GM19324 (cell line): ENCODE data around the gene ADAMTS9.

Experiments
- ATAC-seq: cut with Tn5 transposase; IDR thresholded peaks from one replicate; pipeline ENCODE4 v1.9.1; 2021; ENCODE audit warnings: mild to moderate bottlenecking, moderate library complexity; ENCODE audit not compliant: unreplicated experiment, low FRiP score

The ADAMTS9 gene

DNA sequence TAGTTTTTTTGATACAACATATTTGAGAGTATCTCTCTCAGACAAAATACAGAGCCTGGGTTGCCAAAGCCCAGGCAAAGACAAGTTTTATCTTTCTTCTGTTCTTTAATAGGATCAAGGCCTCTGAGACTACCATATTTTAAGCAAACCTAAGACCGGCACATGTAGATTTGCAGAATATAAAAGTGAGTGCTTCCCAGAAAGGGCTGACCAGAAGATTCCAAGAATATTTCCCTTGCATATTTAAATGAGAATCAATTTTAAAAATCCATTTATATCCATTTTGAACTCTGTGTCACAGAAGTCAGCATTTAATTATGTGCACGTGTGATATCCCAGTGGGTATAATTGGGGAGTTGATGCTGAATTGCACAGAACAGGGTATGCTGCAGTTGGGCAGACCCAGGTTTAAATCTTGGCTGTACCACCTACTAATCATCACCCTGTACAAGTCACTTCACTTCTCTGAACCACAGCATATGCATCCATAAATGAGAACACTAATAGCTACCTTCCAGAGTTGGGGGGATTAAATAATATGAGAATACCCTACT, 191.9 kb downstream of the ADAMTS9 start:
- no peak for ATAC-seq

DNA sequence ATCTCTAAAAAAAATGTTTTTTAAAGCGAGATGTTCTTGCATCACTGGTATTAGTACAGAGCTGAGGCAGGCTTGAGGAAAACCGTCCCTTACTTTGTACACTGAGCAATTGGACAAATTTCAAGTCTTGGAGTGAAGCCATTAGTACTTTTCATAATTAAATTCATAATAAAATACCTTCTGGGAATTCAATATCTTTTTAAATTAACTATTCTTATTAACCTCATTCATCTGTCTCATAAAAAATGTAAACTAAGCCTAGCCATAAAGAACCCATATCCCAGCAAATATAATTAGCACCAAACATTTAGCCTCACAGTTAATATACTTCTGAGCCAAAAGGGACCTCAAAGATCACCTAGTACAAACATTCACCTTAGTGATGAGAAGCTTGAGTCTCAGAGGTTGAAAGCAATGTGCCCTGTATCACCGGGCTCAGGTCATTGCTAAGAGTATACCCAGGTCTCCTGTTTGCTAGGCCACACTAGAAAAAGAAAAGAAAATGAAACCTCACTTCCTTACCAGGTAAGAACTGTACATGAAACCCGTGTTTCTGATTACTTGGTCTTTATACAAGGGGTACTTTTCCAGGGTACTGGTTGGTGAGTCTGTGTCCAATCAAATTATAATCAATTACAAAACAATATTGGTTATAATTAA, 192.5 kb downstream of the ADAMTS9 start:
- no peak for ATAC-seq

DNA sequence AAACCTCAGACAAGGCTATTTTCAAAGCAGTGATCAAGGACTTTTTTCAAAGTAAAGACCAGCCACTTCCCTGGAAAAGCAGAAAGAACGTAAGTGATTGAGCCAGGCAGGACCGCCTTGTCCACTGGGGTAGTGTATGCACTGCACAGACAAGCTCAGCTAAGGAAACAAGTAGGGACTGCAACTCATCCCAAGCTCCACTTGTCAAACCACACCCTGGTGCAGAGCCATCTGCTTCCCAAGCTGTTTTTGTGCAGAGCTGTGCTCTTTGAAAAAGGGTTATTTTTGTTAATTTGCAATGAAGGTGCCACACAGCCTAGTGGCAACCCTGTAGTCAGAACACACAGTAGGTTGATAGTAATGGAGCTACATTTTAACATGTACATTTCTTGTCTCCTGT, 193.3 kb downstream of the ADAMTS9 start:
- no peak for ATAC-seq

DNA sequence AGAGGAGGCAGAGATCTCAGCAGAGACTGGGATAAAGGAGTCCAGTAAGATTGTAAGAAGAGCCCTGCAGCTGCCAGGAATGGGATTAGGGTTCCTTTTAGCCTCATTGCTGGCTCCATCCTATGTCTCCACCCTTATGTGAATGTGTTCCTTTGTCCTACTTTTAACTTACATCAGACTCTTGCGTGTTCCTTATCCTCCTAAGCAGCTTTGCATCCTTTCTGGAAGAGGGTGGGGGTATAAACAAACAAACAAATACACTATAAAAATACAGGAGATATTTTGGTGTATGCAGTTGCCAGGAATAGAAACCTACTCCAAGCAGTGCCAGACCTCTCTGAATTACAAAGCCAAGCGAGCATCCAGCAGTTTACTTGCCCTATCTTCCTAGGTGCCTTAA, 194.7 kb downstream of the ADAMTS9 start:
- no peak for ATAC-seq

DNA sequence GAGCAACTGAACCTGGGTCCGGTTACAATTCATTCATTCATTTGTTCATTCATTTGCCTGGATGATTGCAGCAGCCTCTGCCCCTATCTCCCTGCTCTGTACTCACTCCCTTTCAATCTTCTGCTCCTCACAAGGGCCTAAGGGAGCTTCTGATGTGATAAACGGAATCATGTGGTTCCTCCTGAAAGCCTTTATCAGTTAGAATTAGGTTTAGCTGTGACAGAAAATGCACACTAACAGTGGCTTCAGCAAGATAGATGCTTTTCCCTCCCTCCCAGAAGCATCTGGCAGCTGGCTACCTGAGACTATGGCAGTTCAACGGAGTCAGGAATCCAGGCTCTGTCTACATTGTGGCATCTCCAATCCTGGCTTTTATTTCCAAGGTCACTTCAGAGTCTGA, 196.0 kb downstream of the ADAMTS9 start:
- no peak for ATAC-seq

DNA sequence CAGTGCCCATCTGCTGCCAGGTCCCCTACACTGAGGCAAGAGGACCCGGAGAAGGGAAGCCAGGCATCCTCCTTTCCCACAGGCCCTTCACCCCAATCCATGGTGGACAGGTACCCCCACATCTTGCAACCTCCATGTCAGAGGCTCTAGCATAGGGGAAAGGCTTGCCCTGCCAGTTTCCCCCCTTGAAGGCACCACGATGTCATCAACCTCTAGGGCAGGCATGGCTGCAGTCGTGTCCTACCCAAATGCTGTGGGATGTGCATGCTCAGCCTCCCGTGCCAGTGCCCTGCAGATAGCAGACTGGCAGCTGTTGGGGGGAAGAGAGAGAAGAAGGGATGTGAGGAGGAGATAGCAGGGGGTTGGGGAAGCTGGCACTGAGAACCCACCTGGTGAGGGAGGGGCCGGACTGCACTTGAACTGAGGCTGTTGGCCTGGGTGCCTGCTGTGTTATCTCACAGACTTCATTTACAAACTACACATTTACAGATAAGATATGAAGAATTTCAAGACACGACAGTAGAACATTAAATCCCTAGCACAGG, 197.5 kb downstream of the ADAMTS9 start:
- no peak for ATAC-seq

DNA sequence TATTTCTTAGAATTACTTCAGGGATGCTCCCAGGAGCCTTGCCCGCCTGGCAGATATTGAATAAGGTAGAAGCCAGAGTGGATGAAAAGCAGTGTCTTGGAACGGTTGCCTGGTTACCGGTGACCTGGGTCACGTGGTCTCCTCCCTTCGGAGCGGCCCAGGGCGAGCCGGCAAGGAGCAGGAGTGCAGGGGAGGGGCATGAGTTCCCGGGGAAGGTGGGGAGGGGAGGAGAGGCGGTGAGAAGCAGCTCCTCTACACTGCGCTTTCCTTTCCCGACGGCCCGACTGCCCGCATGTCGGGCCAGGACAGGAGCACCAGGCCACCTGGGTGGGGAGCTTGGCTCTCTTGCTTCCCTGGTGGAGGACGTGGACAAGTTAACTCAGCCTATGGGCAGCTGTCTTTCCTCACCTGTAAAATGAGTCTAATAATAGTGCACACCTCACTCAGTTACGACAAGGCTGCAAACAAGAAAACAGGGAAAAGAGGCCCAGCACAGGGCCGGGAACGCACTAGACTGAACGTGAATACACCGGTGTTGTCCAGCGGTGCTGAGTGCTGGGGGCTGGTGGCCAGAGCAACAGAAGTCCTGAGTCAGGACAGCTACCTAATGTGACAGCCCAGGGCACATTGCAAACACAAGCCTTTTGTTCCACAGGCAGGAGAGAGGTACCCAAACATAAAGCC, 198.3 kb downstream of the ADAMTS9 start:
- ATAC-seq, result no peak

DNA sequence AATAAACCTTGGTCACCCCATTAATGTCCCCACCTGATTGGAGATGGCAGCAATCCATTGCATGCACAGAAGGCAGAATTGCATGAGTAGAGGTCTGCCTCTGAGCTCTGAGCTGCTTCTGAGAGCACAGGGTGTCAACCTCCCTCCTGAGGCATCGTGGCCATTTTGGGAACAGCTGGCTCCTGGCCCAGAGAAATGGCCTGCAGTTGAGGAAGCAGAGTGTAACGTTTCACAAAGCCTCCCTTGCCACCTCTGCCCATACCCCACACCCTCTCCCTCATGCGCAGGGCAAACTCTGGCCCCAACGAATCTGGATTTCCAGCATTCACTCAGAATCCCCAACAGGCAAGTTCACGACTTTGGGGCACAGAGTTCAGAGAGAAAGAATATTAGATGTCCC, 198.9 kb downstream of the ADAMTS9 start:
- ATAC-seq, result no peak

DNA sequence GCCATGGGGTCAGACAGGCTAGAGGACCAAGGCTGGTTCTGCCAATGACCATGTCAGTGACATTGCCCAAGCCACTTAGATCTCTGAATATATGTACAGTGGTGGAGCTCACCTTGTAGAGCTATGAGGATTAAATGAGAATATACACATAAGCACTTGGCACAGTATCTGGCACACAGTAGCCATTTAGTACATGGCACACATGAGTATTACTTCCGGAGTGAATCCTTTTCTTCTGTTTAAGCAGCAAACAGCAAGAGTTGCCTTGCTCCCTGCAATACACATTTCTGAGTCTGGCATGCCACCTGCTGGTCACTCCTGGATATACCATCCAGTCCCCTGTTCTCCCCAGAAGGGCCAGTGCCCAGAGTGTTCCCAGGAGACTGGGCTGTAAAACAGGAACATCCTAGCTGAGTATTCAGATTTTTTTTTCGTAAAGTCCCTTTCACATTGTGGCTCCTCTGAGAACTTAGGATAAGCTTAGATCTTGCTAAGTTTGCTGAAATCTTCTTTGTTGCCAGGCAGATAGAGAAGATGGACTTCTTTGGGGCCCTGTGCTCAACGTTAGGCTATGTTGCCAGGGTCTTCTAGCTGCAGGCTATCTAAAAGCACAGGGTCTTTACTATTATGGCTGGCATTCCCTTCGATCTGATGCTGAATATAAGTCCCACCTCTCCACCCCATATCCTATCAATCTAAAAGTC, 203.4 kb downstream of the ADAMTS9 start:
- ATAC-seq, result peak; percentile 92

DNA sequence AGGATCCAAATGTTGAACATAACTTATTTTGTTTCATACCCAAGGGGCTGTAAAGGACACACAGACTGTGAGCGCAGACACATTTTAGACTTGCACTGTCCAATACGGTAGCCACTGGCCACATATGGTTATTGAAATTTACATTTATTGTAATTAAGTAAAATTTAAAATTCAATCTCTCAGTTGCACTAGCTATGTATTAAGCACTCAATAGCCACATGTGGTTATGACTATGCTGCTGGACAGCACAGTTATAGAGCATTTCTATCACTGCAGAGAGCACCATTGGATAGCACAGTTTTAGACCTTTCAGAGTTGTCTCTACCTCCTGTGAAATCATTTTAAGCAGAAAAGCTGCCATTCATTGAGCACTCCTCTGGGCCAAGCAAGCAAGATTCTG, 204.3 kb downstream of the ADAMTS9 start:
- ATAC-seq, result no peak

DNA sequence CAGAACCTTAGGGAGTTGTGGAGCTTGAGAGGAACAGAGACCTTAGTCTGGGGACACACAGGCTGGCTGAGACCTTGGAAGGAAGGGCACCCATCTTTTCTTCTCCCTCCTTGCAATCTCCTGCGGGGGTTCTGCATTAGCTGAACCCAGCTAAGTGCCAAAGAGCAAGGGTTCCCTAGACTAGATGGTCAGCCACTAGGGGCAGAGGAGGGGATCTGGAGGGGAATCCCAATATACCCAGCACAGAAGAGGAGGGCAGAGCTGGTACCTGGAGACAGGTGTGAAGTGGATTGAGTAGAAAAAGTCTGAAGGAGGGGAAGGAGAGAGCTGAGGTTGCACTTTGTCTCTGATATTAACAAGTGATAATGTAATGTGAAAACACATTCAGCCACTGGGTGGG, 212.8 kb downstream of the ADAMTS9 start:
- ATAC-seq, result no peak

DNA sequence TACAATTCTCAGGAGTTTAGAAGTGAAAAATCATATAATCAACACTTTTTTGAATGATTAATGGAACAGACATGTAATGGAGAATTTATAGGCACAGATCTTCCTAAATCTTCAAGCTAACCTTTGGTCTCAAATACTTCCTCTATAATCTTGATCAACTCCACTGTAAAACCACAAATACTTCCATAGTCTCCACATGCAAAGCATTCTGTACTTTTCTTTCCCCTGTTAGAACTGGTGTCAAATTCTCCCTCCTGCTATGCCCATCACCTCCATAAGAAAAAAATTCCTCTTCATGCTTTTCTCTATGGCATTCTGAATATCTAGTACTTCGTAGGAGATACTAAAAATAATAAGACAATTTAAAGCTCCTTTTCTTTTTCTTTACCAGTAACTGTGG, 214.3 kb downstream of the ADAMTS9 start:
- no peak for ATAC-seq

DNA sequence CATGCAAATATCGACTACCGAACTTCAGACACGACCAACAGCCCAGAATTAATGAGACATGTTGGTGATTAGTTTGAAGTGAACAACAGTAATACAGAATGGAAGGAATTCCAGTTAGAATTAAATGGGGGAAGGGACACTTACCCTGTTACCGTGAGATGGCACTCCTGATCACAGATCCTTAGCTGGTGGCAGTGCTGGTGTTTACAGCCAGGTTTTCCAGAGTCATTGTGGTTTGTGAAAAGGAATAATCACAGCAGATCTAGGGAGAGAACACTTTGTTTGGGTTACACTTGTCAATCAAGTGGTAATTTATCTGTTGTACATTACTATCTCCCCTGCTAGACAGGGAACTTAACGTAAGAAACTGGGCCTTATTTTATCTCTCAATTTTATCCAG, 217.4 kb downstream of the ADAMTS9 start:
- no peak for ATAC-seq

DNA sequence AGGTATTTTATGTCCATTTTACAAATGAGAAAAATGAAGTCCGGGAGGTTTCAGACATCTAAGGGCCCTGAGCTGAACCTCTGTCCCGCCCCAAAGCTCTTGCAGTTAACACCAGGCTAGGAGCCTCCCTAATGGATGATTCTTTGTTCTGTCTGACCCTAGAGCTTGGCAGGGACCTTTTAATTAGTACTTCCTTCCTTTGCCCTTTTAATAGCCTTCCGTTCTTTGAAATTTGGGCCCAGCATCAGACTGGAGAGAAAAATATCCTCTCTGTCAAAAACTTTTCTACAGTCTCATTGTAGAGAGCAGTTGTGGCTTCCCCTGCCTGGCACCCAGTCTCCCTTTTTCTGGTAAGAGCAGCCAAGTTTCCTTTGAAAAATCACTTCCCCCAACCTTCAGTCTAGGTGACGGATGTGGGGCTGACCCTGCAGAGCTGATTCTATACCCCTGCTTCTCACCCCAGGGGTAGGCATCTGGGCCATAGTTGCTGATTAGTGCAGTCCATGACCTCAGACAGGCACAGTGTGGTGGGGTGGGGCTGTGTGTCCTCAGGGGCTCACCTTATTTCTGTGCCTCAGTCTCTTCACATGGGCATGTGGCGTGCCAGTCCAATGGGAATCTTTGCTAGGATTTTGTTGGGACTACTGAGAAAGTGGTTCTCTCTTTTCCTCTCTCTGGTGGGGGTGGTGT, 220.4 kb downstream of the ADAMTS9 start:
- no peak for ATAC-seq
